NB4 (cell line): ENCODE results near the gene HOXA4.

ENCODE experiments used
- DNase-seq: peaks from one replicate; pipeline ENCODE4 v3.0.0; 2010; ENCODE audit warnings: low read depth
- H3K4me3 ChIP-seq: one replicate; pipeline ENCODE4 v1.5.1; 2011; ENCODE audit warnings: mild to moderate bottlenecking, low read depth, low read length, moderate library complexity
- CTCF ChIP-seq: IDR thresholded peaks from one replicate; pipeline ENCODE4 v1.5.1; 2012; ENCODE audit warnings: low read depth, low read length
- MAX ChIP-seq: IDR thresholded peaks from 2 replicates; pipeline ENCODE4 v1.6.1; 2011; ENCODE audit warnings: low read depth, low read length
- MYC ChIP-seq: IDR thresholded peaks from 2 replicates; pipeline ENCODE4 v1.6.1; 2011; ENCODE audit warnings: low read depth, low read length
- POLR2A ChIP-seq: IDR thresholded peaks from 2 replicates; pipeline ENCODE4 v1.6.1; 2011; ENCODE audit warnings: mild to moderate bottlenecking; ENCODE audit not compliant: insufficient read length; ENCODE audit errors: extremely low read depth

The HOXA4 gene

DNA sequence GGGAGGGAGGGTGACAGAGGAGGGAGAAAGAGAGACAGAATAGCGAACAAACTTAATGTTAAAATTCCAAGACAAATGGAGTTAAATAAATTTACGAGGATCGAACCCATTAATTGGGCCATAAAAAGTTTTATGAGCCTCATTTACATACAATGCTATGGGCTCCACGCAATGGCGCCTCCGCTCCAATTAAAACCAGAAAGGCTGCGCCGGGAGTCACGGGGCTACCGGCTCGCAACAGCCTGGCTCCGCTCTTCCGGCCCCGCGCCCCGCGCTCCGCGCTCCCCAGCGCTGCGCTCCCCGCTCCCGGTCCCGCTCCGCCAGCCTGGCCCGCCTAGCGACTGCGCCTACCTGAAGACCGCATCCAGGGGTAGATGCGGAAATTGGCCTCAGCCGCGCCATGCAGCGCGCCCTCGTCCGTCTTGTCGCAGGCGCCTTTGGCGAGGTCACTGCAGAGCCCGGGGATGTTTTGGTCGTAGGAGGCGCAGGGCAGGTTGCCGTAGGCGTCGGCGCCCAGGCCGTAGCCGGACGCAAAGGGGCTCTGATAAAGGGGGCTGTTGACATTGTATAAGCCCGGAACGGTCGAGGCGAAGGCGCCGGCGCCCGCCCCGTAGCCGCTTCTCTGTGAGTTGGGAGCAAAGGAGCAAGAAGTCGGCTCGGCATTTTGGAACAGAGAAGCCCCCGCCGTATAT lies 25.4 kb upstream of the HOXA4 start:
- peak; percentile 56 for DNase-seq
- TF ChIP-seq POLR2A, result no peak
- no peak for TF ChIP-seq CTCF
- no peak for TF ChIP-seq MYC
- no peak for TF ChIP-seq MAX
- H3K4me3 ChIP-seq, result peak overlapping the region; percentile 45

- H3K4me3 ChIP-seq, result peak overlapping the region; percentile 45
- no peak for TF ChIP-seq POLR2A
- TF ChIP-seq CTCF, result no peak
- TF ChIP-seq MAX, result no peak
- TF ChIP-seq MYC, result no peak
- DNase-seq, result peak; percentile 55
Measured at GRCh38 chr7:27154901-27155815, 24.6 kb upstream of the HOXA4 start.

- no peak for TF ChIP-seq MAX
- TF ChIP-seq CTCF, result no peak
- no peak for TF ChIP-seq POLR2A
- no peak for TF ChIP-seq MYC
- no peak overlapping the region for H3K4me3 ChIP-seq
- no peak for DNase-seq
Measured at GRCh38 chr7:27154369-27154768, 23.8 kb upstream of the HOXA4 start.

GRCh38 chr7:27153526-27153925 lies 23.0 kb upstream of the HOXA4 start:
- no peak overlapping the region for H3K4me3 ChIP-seq
- no peak for DNase-seq
- TF ChIP-seq POLR2A, result no peak
- TF ChIP-seq MAX, result no peak
- no peak for TF ChIP-seq MYC
- no peak for TF ChIP-seq CTCF

DNA sequence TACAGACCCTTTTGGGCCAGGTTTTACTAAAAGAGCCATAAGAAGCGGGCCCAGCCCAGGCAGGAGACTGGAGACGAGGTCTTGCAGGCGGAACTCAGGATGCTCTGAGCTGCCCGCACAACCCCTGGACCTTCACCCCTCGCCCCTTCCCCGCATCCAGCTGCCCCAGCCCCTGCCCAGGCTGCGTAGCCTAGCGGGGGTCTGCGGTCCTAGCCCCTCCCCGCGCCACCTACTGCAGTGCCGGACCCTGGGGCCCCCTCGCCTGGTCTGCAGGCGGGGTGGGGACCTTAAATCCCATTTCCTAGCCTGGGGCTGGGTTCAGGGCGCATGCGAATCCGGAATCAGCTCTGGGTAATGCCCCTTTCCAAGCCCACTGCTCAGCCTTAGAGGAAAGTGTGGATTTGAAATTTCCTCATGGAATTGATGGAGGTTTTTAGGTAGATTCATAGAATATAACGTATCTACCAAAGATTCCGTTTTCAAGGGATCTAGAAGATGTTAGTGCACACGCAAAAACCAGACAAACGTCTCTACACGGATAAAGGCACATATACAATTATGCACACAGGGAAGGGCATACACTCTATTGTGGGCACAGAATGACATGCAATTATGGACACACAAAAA lies 22.4 kb upstream of the HOXA4 start:
- no peak overlapping the region for H3K4me3 ChIP-seq
- TF ChIP-seq POLR2A (no peak), MAX (no peak), CTCF (no peak), MYC (no peak)
- DNase-seq, result no peak
